OCI-LY3 (cell line): ENCODE results near the gene DOC2A.

Experiments
- EZH2phosphoT487 ChIP-seq: fragments of 200-600 bp; shearing (Covaris generic); IDR thresholded peaks from 2 replicates; pipeline ENCODE4 v1.6.1; 2018; ENCODE audit warnings: antibody characterized with exemption, mixed run types, low read depth
- TF ChIP-seq, protein P1 (sequence below): fragments of 200-600, 300-600 bp; sonication (generic); IDR thresholded peaks from 2 replicates; pipeline ENCODE4 v1.5.1; 2014; ENCODE audit warnings: antibody characterized with exemption, low read length, low read depth

DNA sequence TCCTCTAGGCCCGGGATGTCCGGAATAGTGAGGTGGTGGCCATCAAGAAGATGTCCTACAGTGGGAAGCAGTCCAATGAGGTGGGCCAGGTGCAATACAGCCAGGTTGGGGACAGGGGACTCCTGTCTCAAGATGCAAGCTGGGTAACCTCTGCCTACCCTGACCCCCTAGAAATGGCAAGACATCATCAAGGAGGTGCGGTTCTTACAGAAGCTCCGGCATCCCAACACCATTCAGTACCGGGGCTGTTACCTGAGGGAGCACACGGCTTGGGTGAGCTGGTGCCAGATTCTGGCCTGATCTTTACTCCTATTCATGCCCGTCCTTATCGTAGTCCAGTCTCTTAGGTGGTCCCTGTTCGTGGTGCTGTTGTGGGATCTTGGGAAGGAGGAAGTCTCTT, 32.7 kb downstream of the DOC2A start:
- TF ChIP-seq, protein P1, sequence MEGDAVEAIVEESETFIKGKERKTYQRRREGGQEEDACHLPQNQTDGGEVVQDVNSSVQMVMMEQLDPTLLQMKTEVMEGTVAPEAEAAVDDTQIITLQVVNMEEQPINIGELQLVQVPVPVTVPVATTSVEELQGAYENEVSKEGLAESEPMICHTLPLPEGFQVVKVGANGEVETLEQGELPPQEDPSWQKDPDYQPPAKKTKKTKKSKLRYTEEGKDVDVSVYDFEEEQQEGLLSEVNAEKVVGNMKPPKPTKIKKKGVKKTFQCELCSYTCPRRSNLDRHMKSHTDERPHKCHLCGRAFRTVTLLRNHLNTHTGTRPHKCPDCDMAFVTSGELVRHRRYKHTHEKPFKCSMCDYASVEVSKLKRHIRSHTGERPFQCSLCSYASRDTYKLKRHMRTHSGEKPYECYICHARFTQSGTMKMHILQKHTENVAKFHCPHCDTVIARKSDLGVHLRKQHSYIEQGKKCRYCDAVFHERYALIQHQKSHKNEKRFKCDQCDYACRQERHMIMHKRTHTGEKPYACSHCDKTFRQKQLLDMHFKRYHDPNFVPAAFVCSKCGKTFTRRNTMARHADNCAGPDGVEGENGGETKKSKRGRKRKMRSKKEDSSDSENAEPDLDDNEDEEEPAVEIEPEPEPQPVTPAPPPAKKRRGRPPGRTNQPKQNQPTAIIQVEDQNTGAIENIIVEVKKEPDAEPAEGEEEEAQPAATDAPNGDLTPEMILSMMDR = no peak
- TF ChIP-seq EZH2phosphoT487 = no peak
